ENCODE data around the gene FBXW11. TPM values are rescaled to one million over a fixed set of nuclear protein-coding genes. Genes with fewer than 3 reads are reported as not detected.

Gene FBXW11
- total and polyA plus RNA-seq, 2 of the 13 experiments (the other 11 are each of a cell fraction or from before 2014, with no cell fraction given) = 31.7 to 53.6 TPM

DNA sequence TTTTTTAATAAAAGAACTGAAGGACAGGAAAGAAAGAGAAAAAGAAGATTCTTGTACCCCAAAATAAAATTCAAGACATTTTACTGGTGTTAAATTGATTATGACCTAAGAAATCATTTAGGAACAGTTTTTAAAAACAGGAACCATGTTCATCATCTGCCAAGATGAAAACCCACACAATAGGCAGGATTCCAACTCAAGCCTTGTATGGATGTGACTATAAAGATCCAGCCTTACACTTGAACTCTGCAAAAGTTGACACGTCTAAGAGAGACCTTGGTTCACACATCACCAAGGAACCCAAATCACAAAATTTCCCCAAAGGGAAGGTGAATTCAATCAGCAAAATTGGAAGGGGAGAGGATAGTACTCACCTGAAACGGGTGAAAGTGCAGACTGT lies 138.2 kb downstream of the FBXW11 start (continued):
- TF ChIP-seq, protein P1, sequence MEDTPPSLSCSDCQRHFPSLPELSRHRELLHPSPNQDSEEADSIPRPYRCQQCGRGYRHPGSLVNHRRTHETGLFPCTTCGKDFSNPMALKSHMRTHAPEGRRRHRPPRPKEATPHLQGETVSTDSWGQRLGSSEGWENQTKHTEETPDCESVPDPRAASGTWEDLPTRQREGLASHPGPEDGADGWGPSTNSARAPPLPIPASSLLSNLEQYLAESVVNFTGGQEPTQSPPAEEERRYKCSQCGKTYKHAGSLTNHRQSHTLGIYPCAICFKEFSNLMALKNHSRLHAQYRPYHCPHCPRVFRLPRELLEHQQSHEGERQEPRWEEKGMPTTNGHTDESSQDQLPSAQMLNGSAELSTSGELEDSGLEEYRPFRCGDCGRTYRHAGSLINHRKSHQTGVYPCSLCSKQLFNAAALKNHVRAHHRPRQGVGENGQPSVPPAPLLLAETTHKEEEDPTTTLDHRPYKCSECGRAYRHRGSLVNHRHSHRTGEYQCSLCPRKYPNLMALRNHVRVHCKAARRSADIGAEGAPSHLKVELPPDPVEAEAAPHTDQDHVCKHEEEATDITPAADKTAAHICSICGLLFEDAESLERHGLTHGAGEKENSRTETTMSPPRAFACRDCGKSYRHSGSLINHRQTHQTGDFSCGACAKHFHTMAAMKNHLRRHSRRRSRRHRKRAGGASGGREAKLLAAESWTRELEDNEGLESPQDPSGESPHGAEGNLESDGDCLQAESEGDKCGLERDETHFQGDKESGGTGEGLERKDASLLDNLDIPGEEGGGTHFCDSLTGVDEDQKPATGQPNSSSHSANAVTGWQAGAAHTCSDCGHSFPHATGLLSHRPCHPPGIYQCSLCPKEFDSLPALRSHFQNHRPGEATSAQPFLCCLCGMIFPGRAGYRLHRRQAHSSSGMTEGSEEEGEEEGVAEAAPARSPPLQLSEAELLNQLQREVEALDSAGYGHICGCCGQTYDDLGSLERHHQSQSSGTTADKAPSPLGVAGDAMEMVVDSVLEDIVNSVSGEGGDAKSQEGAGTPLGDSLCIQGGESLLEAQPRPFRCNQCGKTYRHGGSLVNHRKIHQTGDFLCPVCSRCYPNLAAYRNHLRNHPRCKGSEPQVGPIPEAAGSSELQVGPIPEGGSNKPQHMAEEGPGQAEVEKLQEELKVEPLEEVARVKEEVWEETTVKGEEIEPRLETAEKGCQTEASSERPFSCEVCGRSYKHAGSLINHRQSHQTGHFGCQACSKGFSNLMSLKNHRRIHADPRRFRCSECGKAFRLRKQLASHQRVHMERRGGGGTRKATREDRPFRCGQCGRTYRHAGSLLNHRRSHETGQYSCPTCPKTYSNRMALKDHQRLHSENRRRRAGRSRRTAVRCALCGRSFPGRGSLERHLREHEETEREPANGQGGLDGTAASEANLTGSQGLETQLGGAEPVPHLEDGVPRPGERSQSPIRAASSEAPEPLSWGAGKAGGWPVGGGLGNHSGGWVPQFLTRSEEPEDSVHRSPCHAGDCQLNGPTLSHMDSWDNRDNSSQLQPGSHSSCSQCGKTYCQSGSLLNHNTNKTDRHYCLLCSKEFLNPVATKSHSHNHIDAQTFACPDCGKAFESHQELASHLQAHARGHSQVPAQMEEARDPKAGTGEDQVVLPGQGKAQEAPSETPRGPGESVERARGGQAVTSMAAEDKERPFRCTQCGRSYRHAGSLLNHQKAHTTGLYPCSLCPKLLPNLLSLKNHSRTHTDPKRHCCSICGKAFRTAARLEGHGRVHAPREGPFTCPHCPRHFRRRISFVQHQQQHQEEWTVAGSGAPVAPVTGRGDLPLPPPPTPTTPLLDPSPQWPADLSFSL (CRISPR knock-in tag; IDR thresholded peaks at IDR 0.05) = no peak

DNA sequence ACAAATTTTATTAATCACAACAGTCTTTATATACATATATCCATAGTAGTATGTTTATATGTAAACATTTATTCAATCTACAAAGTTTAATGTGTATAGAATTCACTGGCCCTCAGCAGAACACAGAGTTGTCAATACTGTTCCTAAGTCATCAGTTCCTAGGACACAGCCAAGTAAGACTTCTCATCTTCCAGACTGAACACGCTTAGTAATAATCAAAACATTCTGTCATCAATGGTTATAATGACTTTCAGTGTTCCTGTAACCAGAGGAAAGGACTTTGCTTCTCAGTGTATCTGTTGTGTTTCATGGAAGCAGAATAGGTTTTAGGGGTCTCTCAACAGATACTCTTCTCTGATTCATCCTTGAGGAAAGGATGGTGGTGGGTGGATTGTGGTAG lies 138.7 kb downstream of the FBXW11 start:
- Histone ChIP-seq H3K4me3 (replicated peaks in 1 of 3; ENCODE audit: insufficient read depth in 1 of 3, low read depth in 2 of 3, low read length in 3 of 3) (no peak overlapping the region), H3K79me2 (ENCODE audit: insufficient read depth, low read length) (no peaks in the 10 kb centered on the region), H3K36me3 (replicated peaks in 1 of 2; ENCODE audit: control insufficient read depth in 1 of 2, insufficient read depth in 2 of 2, low read length in 2 of 2) (peaks cover 13 to 70% of the 10 kb centered on the region in 2 experiments), H3K9me3 (ENCODE audit: low read length) (no peaks in the 10 kb centered on the region), H3K27ac (ENCODE audit: extremely low read length, insufficient read depth, low read length) (no peak overlapping the region), H3K27me3 (ENCODE audit: control insufficient read depth in 1 of 2, insufficient read depth in 2 of 2, low read length in 2 of 2) (no peaks in the 10 kb centered on the region), H3K9ac (ENCODE audit: insufficient read depth, low read depth, low read length) (no peak overlapping the region), H2AFZ (ENCODE audit: low read length) (no peak overlapping the region), H3K4me2 (ENCODE audit: low read depth, low read length) (no peak overlapping the region), H4K20me1 (ENCODE audit: insufficient read depth, low read length) (no peaks in the 10 kb centered on the region), H3K4me1 (ENCODE audit: insufficient read depth, low read length) (no peaks in the 10 kb centered on the region)
- CTCF ChIA-PET (ENCODE audit: low intra/inter-chr PET ratio, low total read pairs) = no interaction called here
- DNase-seq (ENCODE audit: low spot score) = no peak
- BruUV-seq (replicated peaks) = no TSS peak
- in situ Hi-C loops (cut with HindIII; ENCODE audit: extremely low pct_ligation_motif_present, low pct_unique_long_range_greater_than_20kb) = no loop called here
- 96% methylated on average over 1 of the region's 1 CpG for WGBS (ENCODE audit: low lambda C conversion rate)
- intact Hi-C loops (cut with micrococcal nuclease; ENCODE audit: unreplicated experiment) = no loop called here
- no peak for ATAC-seq
- POLR2A ChIA-PET = no interaction called here
- no peak for FAIRE-seq
- no peak for TF ChIP-seq EHMT2 (IDR thresholded peaks at IDR 0.05; ENCODE audit: borderline replicate concordance, low read depth, low read length)
- TF ChIP-seq ZFP1 (CRISPR knock-in tag; IDR thresholded peaks at IDR 0.05) = no peak
- no peak for TF ChIP-seq ZSCAN21 (CRISPR knock-in tag; IDR thresholded peaks at IDR 0.05; ENCODE audit: borderline replicate concordance)
- TF ChIP-seq ZNF766 (CRISPR knock-in tag; IDR thresholded peaks at IDR 0.05; ENCODE audit: borderline replicate concordance) = no peak
- TF ChIP-seq, protein P2, sequence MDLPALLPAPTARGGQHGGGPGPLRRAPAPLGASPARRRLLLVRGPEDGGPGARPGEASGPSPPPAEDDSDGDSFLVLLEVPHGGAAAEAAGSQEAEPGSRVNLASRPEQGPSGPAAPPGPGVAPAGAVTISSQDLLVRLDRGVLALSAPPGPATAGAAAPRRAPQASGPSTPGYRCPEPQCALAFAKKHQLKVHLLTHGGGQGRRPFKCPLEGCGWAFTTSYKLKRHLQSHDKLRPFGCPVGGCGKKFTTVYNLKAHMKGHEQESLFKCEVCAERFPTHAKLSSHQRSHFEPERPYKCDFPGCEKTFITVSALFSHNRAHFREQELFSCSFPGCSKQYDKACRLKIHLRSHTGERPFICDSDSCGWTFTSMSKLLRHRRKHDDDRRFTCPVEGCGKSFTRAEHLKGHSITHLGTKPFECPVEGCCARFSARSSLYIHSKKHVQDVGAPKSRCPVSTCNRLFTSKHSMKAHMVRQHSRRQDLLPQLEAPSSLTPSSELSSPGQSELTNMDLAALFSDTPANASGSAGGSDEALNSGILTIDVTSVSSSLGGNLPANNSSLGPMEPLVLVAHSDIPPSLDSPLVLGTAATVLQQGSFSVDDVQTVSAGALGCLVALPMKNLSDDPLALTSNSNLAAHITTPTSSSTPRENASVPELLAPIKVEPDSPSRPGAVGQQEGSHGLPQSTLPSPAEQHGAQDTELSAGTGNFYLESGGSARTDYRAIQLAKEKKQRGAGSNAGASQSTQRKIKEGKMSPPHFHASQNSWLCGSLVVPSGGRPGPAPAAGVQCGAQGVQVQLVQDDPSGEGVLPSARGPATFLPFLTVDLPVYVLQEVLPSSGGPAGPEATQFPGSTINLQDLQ (CRISPR knock-in tag; IDR thresholded peaks at IDR 0.05) = no peak
- TF ChIP-seq ZNF17 (CRISPR knock-in tag; IDR thresholded peaks at IDR 0.05) = no peak
- TF ChIP-seq, protein P3, sequence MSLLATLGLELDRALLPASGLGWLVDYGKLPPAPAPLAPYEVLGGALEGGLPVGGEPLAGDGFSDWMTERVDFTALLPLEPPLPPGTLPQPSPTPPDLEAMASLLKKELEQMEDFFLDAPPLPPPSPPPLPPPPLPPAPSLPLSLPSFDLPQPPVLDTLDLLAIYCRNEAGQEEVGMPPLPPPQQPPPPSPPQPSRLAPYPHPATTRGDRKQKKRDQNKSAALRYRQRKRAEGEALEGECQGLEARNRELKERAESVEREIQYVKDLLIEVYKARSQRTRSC (CRISPR knock-in tag; IDR thresholded peaks at IDR 0.05; ENCODE audit: low read depth) = no peak
- no peak for TF ChIP-seq AGO1 (IDR thresholded peaks at IDR 0.05; ENCODE audit: low read depth, low read length, poor library complexity, severe bottlenecking)
- no peak for TF ChIP-seq ZNF7 (CRISPR knock-in tag; IDR thresholded peaks at IDR 0.05)
- no peak for TF ChIP-seq ZBTB20 (CRISPR knock-in tag; IDR thresholded peaks at IDR 0.05; ENCODE audit: borderline replicate concordance, low read depth)

Measured in HepG2 (cell line).